NCI-H2107 (cell line): ENCODE data around the gene ZNF280B.
"Not testable (repeated sequence)": the region's sequence is repeated elsewhere in the genome, so short reads cannot be mapped to it uniquely, and the experiment has no call there.

Source experiments
- DNase-seq: peaks from one replicate; lab custom pipeline; 2025; lab: John Stamatoyannopoulos, UW

ZNF280B gene

GRCh38 chr22:22535662-22536061 is 27.1 kb upstream of the ZNF280B start:
- no peak for DNase-seq

GRCh38 chr22:22534604-22535415 is 26.3 kb upstream of the ZNF280B start:
- DNase-seq, result no peak

- no peak for DNase-seq
These were observed 25.3 kb upstream of the ZNF280B start for GRCh38 chr22:22533863-22534262.

GRCh38 chr22:22533417-22533816 is 24.9 kb upstream of the ZNF280B start:
- no peak for DNase-seq

- not testable (repeated sequence) for DNase-seq
These were observed 24.1 kb upstream of the ZNF280B start for GRCh38 chr22:22532547-22533071.

GRCh38 chr22:22531770-22532546 is 23.4 kb upstream of the ZNF280B start:
- no peak for DNase-seq

- no peak for DNase-seq
These were observed 20.2 kb upstream of the ZNF280B start for GRCh38 chr22:22528780-22529179.

GRCh38 chr22:22527312-22527711 is 18.8 kb upstream of the ZNF280B start:
- DNase-seq, result no peak

- no peak for DNase-seq
These were observed 17.8 kb upstream of the ZNF280B start for GRCh38 chr22:22526125-22526912.

GRCh38 chr22:22523494-22523893 is 15.0 kb upstream of the ZNF280B start:
- no peak for DNase-seq

- no peak for DNase-seq
These were observed 13.1 kb upstream of the ZNF280B start for GRCh38 chr22:22521631-22522030.

- DNase-seq, result no peak
These were observed 12.4 kb upstream of the ZNF280B start for GRCh38 chr22:22520667-22521602.

- no peak for DNase-seq
These were observed 11.6 kb upstream of the ZNF280B start, which contains the start of gene ZNF280A for GRCh38 chr22:22520020-22520656. TSS of gene ZNF280A (minus strand) at chr22:22520270. CDS start at chr22:22515630, 4,640 bp downstream.

- no peak for DNase-seq
These were observed 11.0 kb upstream of the ZNF280B start for GRCh38 chr22:22519591-22519990.

- DNase-seq, result no peak
These were observed 8.4 kb upstream of the ZNF280B start for GRCh38 chr22:22516992-22517391.

- DNase-seq, result no peak
These were observed 7.3 kb upstream of the ZNF280B start for GRCh38 chr22:22515890-22516289.

GRCh38 chr22:22514431-22514830 is 5.9 kb upstream of the ZNF280B start:
- not testable (repeated sequence) for DNase-seq

GRCh38 chr22:22513619-22514018 is 5.1 kb upstream of the ZNF280B start:
- no peak for DNase-seq

GRCh38 chr22:22512951-22513350 is 4.4 kb upstream of the ZNF280B start:
- no peak for DNase-seq

GRCh38 chr22:22510833-22511232 is 2.3 kb upstream of the ZNF280B start:
- not testable (repeated sequence) for DNase-seq
